ENCODE data around the gene RFX8.
"Not testable (repeated sequence)": the region's sequence is repeated elsewhere in the genome, so short reads cannot be mapped to it uniquely, and the experiment has no call there.

Gene RFX8

DNA sequence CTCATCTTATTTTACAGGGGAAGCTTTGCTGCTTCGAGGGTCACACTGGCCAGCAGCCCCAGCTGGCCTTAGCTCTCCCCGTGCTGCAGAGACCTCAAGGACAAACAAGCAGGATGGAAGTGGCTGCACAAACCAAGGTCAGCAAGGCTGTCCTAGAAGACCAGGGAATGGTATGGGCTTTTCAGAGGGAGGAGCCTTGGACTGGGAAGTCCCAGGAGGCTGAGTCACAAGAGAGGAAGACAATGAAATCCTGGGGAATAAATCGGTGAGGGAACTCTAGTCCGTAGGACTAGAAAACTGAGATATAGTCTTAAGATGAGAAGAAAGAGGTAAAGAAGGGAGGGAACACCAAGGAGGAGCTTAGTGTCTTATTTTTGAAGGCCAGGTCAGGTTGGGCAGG is 103.3 kb downstream of the RFX8 start:
- DNase-seq = no peak

- DNase-seq = no peak
Observed at GRCh38 chr2:101369100-101369499, 105.8 kb downstream of the RFX8 start.

- DNase-seq = no peak
Observed at GRCh38 chr2:101368376-101368775, 106.5 kb downstream of the RFX8 start.

DNA sequence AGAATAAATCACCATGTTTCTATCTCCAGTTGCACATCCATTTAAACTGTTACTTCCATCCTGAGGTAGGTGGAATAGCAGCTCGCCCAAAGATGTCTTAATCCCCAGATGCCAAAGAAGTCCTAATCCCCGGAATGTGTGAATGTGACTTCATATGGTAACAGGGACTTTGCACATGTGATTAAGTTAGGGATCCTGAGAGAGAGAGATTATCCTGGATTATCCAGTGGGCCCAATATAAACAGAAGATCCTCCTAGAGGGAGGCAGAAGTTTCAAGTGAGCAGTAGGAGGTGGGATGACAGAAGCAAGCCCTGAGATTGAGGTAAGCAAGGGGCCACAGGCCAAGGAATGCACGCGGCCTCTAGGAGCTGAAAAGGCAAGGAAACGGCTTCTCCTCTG is 107.4 kb downstream of the RFX8 start:
- no peak for DNase-seq

- DNase-seq = no peak
Observed at GRCh38 chr2:101364878-101365277, 110.0 kb downstream of the RFX8 start.

DNA sequence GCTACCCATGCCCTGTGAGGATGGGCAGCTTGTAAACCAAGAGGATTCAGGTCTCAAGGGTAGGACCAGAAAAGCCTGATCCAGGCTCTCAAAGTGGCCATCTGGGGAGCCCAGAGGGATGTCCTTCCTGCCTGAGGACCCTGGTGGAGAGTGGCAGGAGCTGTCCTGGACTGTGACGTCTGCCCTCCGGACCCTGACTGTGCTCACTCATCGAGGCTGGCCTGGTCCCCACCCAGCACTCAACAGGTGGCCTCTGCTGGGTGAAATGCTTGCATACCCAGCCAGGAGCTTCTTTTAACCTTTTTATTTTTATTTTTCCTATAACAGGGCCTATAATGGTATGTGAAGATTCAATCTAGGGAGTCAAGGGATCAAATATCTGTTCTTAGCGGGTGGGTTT is 112.1 kb downstream of the RFX8 start:
- DNase-seq = no peak

- no peak for DNase-seq
Observed at GRCh38 chr2:101362316-101362715, 112.6 kb downstream of the RFX8 start.

GRCh38 chr2:101361522-101361921 is 113.4 kb downstream of the RFX8 start:
- no peak for DNase-seq

DNA sequence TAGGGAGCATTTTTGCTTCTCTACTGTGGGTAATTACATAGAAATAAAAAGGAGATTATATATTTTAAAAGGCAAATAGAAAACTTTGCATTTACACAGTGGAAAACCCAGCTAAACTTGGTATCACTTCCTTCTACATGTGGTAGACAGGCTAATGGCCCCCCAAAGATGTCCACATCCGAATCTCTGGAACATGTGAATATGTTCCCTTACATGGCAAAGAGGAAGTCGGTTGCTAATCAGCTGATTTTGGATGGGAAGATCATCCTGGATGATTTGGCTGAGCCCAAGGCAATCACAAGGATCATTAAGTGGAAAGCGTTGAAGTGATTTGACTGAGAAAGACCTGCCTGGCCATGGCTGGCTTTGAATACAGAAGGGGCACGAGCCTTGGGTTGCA is 113.8 kb downstream of the RFX8 start:
- DNase-seq = no peak

- no peak for DNase-seq
Observed at GRCh38 chr2:101360232-101360631, 114.7 kb downstream of the RFX8 start.

GRCh38 chr2:101359410-101359954 is 115.4 kb downstream of the RFX8 start:
- no peak for DNase-seq

DNA sequence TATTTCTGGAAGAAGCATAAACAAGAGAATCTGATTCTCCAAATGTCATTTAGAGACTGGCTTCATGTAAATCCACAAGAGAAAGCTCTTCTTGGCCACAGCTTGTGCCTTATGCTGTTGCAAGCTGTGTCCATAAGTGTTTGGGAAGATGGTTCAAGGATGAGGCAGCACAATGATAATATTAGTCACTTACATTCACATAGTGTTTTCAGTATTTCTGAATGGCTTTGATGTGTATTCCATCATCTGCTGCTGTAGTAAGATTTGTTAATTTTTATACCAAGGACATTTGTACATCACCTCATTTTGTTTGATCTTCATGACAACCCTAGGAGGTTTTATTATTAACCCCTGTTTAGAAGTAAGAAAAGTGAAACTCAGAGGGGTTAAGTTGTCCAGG is 117.5 kb downstream of the RFX8 start:
- no peak for DNase-seq

DNA sequence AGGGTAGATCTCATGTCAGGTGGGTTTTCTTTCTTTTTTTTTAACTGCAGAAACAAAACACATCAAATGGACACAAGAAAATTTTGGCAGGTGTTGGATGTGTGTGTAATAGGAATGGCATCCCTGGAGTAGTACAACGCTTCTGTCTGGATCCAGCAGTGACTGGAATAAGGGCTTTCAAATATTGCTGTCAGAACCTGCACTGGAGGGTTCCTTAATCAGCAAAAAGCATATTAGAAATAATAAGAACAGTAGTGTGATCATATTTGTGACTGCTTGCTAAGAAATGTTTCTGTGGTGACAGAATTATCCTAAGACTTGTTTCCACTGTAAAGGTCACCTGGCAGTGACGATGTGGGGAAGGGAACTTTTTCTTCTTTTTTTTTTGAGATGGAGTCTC is 118.4 kb downstream of the RFX8 start:
- no peak for DNase-seq

DNA sequence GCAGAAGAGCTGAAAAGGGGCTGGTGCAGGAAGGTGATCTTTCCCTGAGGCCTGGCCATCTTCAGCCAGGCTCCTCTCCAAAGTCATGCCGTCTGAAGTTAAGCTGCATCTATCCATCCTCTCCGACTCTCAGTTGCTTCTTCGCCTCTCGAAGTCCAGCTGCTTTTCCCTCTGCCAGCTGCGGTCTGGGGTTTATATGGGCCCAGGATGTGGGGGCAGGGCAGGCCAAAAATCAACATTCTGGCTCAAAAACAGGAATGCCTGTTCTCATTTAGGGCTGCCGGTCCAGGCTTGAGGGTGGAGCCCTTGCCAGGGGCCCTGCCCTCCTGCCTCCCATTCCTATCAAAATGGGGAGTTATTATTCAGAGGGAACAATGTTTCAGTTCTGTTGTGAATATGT is 118.9 kb downstream of the RFX8 start:
- DNase-seq = no peak

DNA sequence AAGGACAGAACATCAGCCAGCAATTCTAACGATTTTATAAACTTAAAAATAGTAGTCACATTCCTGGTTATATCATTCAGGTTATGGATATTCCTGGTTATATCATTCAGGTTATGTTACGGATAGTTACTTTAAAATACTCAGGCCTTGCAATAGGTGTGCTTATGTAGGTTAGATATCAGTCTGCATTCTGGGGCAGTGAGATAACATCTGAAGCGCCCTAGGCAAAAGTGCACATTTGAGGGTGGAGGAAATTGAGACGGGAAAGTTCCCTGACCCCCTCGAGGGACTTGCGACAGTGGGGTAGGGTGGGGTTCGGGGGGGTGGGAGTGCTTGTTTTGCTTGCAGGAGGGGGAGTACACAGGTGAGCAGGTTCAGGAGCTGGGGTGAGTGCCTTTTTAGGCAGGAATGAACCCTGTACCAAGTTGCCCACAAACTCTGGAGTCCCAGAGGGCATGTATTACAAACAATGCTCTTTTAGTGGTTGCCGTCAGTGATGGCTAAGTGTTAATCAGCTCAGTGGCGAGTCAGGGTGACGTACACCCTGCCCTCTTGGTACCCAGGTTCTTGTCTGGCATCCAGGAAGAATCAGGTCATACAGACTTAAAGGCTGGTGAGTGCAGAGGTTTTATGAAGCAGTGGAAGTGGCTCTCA is 119.4 kb downstream of the RFX8 start:
- no peak for DNase-seq

DNA sequence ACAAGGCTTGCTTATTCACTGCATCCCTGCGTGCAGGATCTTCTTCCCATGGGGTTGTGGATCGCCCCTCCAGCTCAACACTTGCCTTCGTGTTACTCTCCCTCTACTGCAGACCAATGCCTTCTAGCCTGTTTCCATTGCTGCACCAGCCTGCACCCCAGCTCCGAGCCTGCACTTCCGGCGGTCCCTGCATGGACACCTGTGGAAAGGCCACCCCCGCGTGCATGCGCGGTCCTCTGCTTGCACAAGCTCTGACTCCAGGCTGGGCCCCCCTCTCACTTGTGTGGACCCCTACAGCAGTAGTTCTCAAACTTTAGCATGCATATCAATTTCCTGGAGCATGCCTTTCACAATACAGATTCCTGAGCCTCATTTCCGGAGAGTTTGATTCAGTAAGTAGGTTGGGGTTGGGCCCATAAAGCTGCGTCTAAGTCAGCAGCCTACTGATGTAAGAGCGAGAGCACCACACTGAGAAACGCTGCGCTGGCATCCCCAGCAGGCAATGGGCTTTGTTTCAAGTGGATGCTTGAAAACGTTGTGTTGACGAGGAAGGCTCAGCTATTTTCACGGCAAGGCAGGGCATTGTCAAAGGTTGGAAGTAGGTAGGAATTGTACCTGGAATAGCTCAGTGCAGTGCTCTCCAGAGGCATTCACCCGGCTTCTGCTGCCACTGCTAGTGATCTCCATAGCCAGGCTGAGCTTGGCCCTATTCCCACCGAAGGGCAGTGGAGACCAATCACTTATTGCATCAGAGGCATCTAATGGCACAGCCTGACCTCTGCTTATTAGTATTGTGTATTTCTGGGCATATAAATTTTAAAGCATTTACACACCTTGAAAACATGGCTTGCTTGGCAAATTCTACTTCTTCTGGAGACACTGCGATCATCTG is 120.2 kb downstream of the RFX8 start:
- DNase-seq = no peak

DNA sequence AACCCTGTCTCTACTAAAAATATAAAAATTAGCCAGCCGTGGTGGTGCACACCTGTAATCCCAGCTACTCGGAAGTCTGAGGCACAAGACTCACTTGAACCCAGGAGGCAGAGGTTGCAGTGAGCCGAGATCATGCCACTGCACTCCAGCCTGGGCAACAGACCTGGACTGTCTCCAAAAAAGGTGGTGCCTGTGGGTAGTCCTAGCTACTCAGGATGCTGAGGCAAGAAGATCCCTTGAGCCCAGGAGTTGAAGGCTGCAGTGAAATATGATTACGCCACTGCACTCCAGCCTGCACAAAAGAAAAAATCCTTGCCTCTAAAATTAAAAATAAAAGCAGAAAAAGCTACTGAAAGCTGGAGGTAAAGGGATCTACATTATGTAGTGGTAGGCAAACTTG is 122.3 kb downstream of the RFX8 start:
- DNase-seq = not testable (repeated sequence)

DNA sequence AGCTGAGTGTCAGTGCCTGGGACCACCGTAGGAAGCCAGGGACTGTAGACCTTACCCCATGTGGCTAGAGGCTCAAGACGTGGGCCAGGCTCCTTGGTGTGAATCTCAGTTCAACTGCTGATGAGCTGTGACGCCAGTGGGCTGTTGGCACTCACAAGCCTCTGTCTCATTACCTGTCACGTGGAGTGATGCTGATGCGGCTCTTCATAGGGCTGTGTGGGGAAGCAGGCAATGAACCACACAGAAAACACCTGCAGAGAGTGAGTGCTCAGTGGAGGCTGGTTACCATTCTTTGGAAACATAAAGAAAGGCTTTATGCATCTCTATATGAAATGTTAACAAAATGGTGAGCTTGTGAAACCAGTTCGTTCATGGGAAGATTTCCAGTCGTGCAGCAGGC is 123.7 kb downstream of the RFX8 start:
- no peak for DNase-seq

- DNase-seq = no peak
Observed at GRCh38 chr2:101349893-101350662, 124.8 kb downstream of the RFX8 start.

- DNase-seq = no peak
Observed at GRCh38 chr2:101348883-101349282, 126.0 kb downstream of the RFX8 start.

All from NCI-H2081 treated with DMSO at 0.1 percent for 48 hours (cell line).